GM19238 (cell line): Measurements from ENCODE around the gene NDUFB2.
"Not testable (repeated sequence)": the region's sequence is repeated elsewhere in the genome, so short reads cannot be mapped to it uniquely, and the experiment has no call there.

Source experiments
- DNase-seq: peaks from one replicate; pipeline ENCODE4 v3.0.0; 2011; ENCODE audit warnings: low spot score; ENCODE audit not compliant: insufficient read length

NDUFB2 gene

GRCh38 chr7:140689199-140690152, 7.0 kb upstream of the NDUFB2 start:
- DNase-seq = no peak

GRCh38 chr7:140691376-140692045, 5.0 kb upstream of the NDUFB2 start:
- DNase-seq = no peak

GRCh38 chr7:140693849-140694248, 2.7 kb upstream of the NDUFB2 start:
- DNase-seq = not testable (repeated sequence)

- DNase-seq = no peak
Observed at GRCh38 chr7:140694592-140694991, 1.9 kb upstream of the NDUFB2 start.

- DNase-seq = no peak
Observed at GRCh38 chr7:140695381-140695780, 1.1 kb upstream of the NDUFB2 start.

- peak; percentile 95 for DNase-seq
Observed at GRCh38 chr7:140696024-140696679, 356 bp upstream of the NDUFB2 start.

GRCh38 chr7:140697447-140698143, 1.1 kb downstream of the NDUFB2 start:
- DNase-seq = no peak

- no peak for DNase-seq
Observed at GRCh38 chr7:140698477-140698876, 2.0 kb downstream of the NDUFB2 start.

- no peak for DNase-seq
Observed at GRCh38 chr7:140702774-140703173, 6.3 kb downstream of the NDUFB2 start.

GRCh38 chr7:140704205-140704604, 7.7 kb downstream of the NDUFB2 start:
- no peak for DNase-seq

GRCh38 chr7:140707132-140707531, 10.6 kb downstream of the NDUFB2 start:
- no peak for DNase-seq

- not testable (repeated sequence) for DNase-seq
Observed at GRCh38 chr7:140708764-140709163, 12.3 kb downstream of the NDUFB2 start.

GRCh38 chr7:140712392-140712791, 15.9 kb downstream of the NDUFB2 start:
- DNase-seq = not testable (repeated sequence)

- DNase-seq = no peak
Observed at GRCh38 chr7:140714331-140715040, 18.0 kb downstream of the NDUFB2 start.

GRCh38 chr7:140719721-140720120, 23.2 kb downstream of the NDUFB2 start:
- no peak for DNase-seq

GRCh38 chr7:140722254-140722653, 25.7 kb downstream of the NDUFB2 start:
- DNase-seq = no peak

GRCh38 chr7:140723006-140723405, 26.5 kb downstream of the NDUFB2 start:
- no peak for DNase-seq

GRCh38 chr7:140723574-140723973, 27.1 kb downstream of the NDUFB2 start:
- no peak for DNase-seq

GRCh38 chr7:140724706-140725105, 28.2 kb downstream of the NDUFB2 start:
- no peak for DNase-seq

GRCh38 chr7:140726281-140726680, 29.8 kb downstream of the NDUFB2 start:
- no peak for DNase-seq

GRCh38 chr7:140732416-140732815, 35.9 kb downstream of the NDUFB2 start:
- no peak for DNase-seq
